ENCODE data around the gene ARHGEF1.

The ARHGEF1 gene

GRCh38 chr19:41915776-41916414, 32.9 kb downstream of the ARHGEF1 start:
- no peak for TF ChIP-seq CTCF (conservative IDR thresholded peaks at IDR 0.05; ENCODE audit: low read depth, low read length)
- DNase-seq (ENCODE audit: low read depth), result no peak
- no peak overlapping the region for H3K4me3 ChIP-seq (ENCODE audit: low read length)

GRCh38 chr19:41917676-41918075, 34.7 kb downstream of the ARHGEF1 start:
- no peak for DNase-seq (ENCODE audit: low read depth)
- TF ChIP-seq CTCF (conservative IDR thresholded peaks at IDR 0.05; ENCODE audit: low read depth, low read length), result no peak

GRCh38 chr19:41918095-41918494, 35.1 kb downstream of the ARHGEF1 start:
- H3K4me3 ChIP-seq (ENCODE audit: low read length), result no peak overlapping the region
- DNase-seq (ENCODE audit: low read depth), result no peak
- no peak for TF ChIP-seq CTCF (conservative IDR thresholded peaks at IDR 0.05; ENCODE audit: low read depth, low read length)

More at GRCh38 chr19:41917676-41918075, 34.7 kb downstream of the ARHGEF1 start:
- no peak overlapping the region for H3K4me3 ChIP-seq (ENCODE audit: low read length)

GRCh38 chr19:41918653-41919244, 35.8 kb downstream of the ARHGEF1 start:
- no peak overlapping the region for H3K4me3 ChIP-seq (ENCODE audit: low read length)
- no peak for DNase-seq (ENCODE audit: low read depth)
- no peak for TF ChIP-seq CTCF (conservative IDR thresholded peaks at IDR 0.05; ENCODE audit: low read depth, low read length)

- DNase-seq (ENCODE audit: low read depth), result no peak
- no peak overlapping the region for H3K4me3 ChIP-seq (ENCODE audit: low read length)
- no peak for TF ChIP-seq CTCF (conservative IDR thresholded peaks at IDR 0.05; ENCODE audit: low read depth, low read length)
Measured at GRCh38 chr19:41919948-41920712, 37.1 kb downstream of the ARHGEF1 start.

- H3K4me3 ChIP-seq (ENCODE audit: low read length), result no peak overlapping the region
- no peak for DNase-seq (ENCODE audit: low read depth)
- peak; percentile 10 for TF ChIP-seq CTCF (conservative IDR thresholded peaks at IDR 0.05; ENCODE audit: low read depth, low read length)
Measured at GRCh38 chr19:41920882-41921576, 38.0 kb downstream of the ARHGEF1 start.
